ENCODE data around the gene CD47. TPM values are rescaled to one million over a fixed set of nuclear protein-coding genes. Genes with fewer than 3 reads are reported as not detected.

The CD47 gene
- total RNA-seq, 1 donor from 2014 or later: 44.8 TPM

GRCh38 chr3:108064293-108064887 is 26.4 kb downstream of the CD47 start:
- Mint-ChIP-seq H3K27me3 (ENCODE audit: unreplicated experiment) (no peaks in the 10 kb centered on the region), H3K9me3 (ENCODE audit: unreplicated experiment) (no peaks in the 10 kb centered on the region), H3K36me3 (ENCODE audit: unreplicated experiment) (peaks cover 21% of the 10 kb centered on the region), H3K4me3 (ENCODE audit: unreplicated experiment) (no peak overlapping the region), H3K4me1 (ENCODE audit: unreplicated experiment) (no peaks in the 10 kb centered on the region), H3K27ac (ENCODE audit: unreplicated experiment) (no peak overlapping the region)
- DNase-seq (ENCODE audit: extremely low spot score, unreplicated experiment): no peak
- no peak for TF ChIP-seq CTCF (IDR thresholded peaks at IDR 0.05)

- Mint-ChIP-seq H3K27me3 (ENCODE audit: unreplicated experiment) (no peaks in the 10 kb centered on the region), H3K4me3 (ENCODE audit: unreplicated experiment) (no peak overlapping the region), H3K36me3 (ENCODE audit: unreplicated experiment) (peaks cover 31% of the 10 kb centered on the region), H3K9me3 (ENCODE audit: unreplicated experiment) (no peaks in the 10 kb centered on the region), H3K27ac (ENCODE audit: unreplicated experiment) (no peak overlapping the region), H3K4me1 (ENCODE audit: unreplicated experiment) (no peaks in the 10 kb centered on the region)
- DNase-seq (ENCODE audit: extremely low spot score, unreplicated experiment): no peak
- no peak for TF ChIP-seq CTCF (IDR thresholded peaks at IDR 0.05)
Measured at GRCh38 chr3:108062051-108062450, 28.8 kb downstream of the CD47 start.

GRCh38 chr3:108060331-108060730 is 30.5 kb downstream of the CD47 start:
- no peaks in the 10 kb centered on the region for H3K4me1 Mint-ChIP-seq (ENCODE audit: unreplicated experiment)
- no peak for TF ChIP-seq CTCF (IDR thresholded peaks at IDR 0.05)
- H3K27me3 Mint-ChIP-seq (ENCODE audit: unreplicated experiment): no peaks in the 10 kb centered on the region
- H3K27ac Mint-ChIP-seq (ENCODE audit: unreplicated experiment): no peak overlapping the region
- peaks cover 30% of the 10 kb centered on the region for H3K36me3 Mint-ChIP-seq (ENCODE audit: unreplicated experiment)
- DNase-seq (ENCODE audit: extremely low spot score, unreplicated experiment): no peak
- no peak overlapping the region for H3K4me3 Mint-ChIP-seq (ENCODE audit: unreplicated experiment)
- H3K9me3 Mint-ChIP-seq (ENCODE audit: unreplicated experiment): no peaks in the 10 kb centered on the region

- Mint-ChIP-seq H3K36me3 (ENCODE audit: unreplicated experiment) (peaks cover 44% of the 10 kb centered on the region), H3K27ac (ENCODE audit: unreplicated experiment) (no peak overlapping the region), H3K9me3 (ENCODE audit: unreplicated experiment) (no peaks in the 10 kb centered on the region), H3K4me1 (ENCODE audit: unreplicated experiment) (peaks cover 2% of the 10 kb centered on the region), H3K4me3 (ENCODE audit: unreplicated experiment) (no peak overlapping the region), H3K27me3 (ENCODE audit: unreplicated experiment) (no peaks in the 10 kb centered on the region)
- TF ChIP-seq CTCF (IDR thresholded peaks at IDR 0.05): no peak
- no peak for DNase-seq (ENCODE audit: extremely low spot score, unreplicated experiment)
Measured at GRCh38 chr3:108055931-108056330, 34.9 kb downstream of the CD47 start.

GRCh38 chr3:108054935-108055334 is 35.9 kb downstream of the CD47 start:
- DNase-seq (ENCODE audit: extremely low spot score, unreplicated experiment): no peak
- Mint-ChIP-seq H3K9me3 (ENCODE audit: unreplicated experiment) (no peaks in the 10 kb centered on the region), H3K36me3 (ENCODE audit: unreplicated experiment) (peaks cover 40% of the 10 kb centered on the region), H3K27ac (ENCODE audit: unreplicated experiment) (no peak overlapping the region), H3K4me3 (ENCODE audit: unreplicated experiment) (no peak overlapping the region), H3K4me1 (ENCODE audit: unreplicated experiment) (peaks cover 2% of the 10 kb centered on the region), H3K27me3 (ENCODE audit: unreplicated experiment) (no peaks in the 10 kb centered on the region)
- TF ChIP-seq CTCF (IDR thresholded peaks at IDR 0.05): no peak

Measured in osteocyte (in vitro differentiated cells).